Body of pancreas (tissue), 4 donors: ENCODE measurements around the gene ETHE1. TPM values are rescaled to one million over a fixed set of nuclear protein-coding genes. Genes with fewer than 3 reads are reported as not detected.
"Not testable (repeated sequence)": the region's sequence is repeated elsewhere in the genome, so short reads cannot be mapped to it uniquely, and the experiment has no call there.

Source experiments
- ATAC-seq: fragments of 150-250 bp; one replicate; pipeline ENCODE4 v1.9.1; 2016
- DNase-seq, 4 donors: peaks; one replicate each; pipeline ENCODE4 v3.0.0-alpha.2; 2019
- H3K27ac ChIP-seq, 4 donors: fragments of 200-600 bp; sonication (generic); 1 replicate in 3 of 4; 2 replicates in 1 of 4; pipeline versions ENCODE4 v1.5.1 to v1.6.1; 2016 to 2019; ENCODE audit warnings: mild to moderate bottlenecking in 1 of 4, mixed read lengths in 1 of 4, moderate library complexity in 1 of 4
- H3K27me3 ChIP-seq, 2 donors: fragments of 200-600 bp; sonication (generic); one replicate each; pipeline ENCODE4 v1.6.0; 2016; ENCODE audit warnings: mild to moderate bottlenecking in 1 of 2
- H3K36me3 ChIP-seq, 2 donors: fragments of 200-600 bp; sonication (generic); replicated peaks in 1 of 2; 2 replicates each; pipeline ENCODE4 v1.5.1; 2016; ENCODE audit warnings: low read depth in 2 of 2; ENCODE audit not compliant: insufficient read depth in 1 of 2
- H3K4me1 ChIP-seq: fragments of 200-600 bp; sonication (generic); one replicate; pipeline ENCODE4 v1.6.0; 2016
- H3K4me3 ChIP-seq, 2 donors: fragments of 200-600 bp; sonication (generic); 1 replicate in 1 of 2; 2 replicates in 1 of 2; pipeline ENCODE4 v1.5.1; 2016 to 2019
- H3K9me3 ChIP-seq, 3 donors: fragments of 200-600 bp; sonication (generic); 1 replicate in 2 of 3; 2 replicates in 1 of 3; pipeline ENCODE4 v1.5.1; 2016
- CTCF ChIP-seq, 7 experiments: fragments of 450-650 bp in 4 of 7; fragments of 200-600 bp in 3 of 7; sonication (generic) in 3 of 7; IDR thresholded peaks; one replicate each; pipeline ENCODE4 v1.5.1; 2016 to 2019; ENCODE audit warnings: antibody characterized with exemption in 7 of 7
- POLR2A ChIP-seq, 3 donors: fragments of 450-650 bp; IDR thresholded peaks; one replicate each; pipeline ENCODE4 v1.6.1; 2016; ENCODE audit warnings: antibody characterized with exemption in 3 of 3, mild to moderate bottlenecking in 2 of 3
- WGBS, 2 donors: methylation state at CpG; one replicate each; pipeline ENCODE4 v1.1.5; 2017; 5-methylcytosine and 5-hydroxymethylcytosine counted together
- intact Hi-C: fragments of 100-400 bp; cut with DNase I; formaldehyde crosslinking; loops from one replicate; pipeline ENCODE4 v1.15.1; 2023
- total RNA-seq, 2 donors: library from RNA; depleted of rRNA; stranded (reverse); fragments of >200 nt; gene quantifications; one replicate each; pipeline ENCODE4 v1.1.0, GENCODE V29; 2016

The ETHE1 gene
- total RNA-seq, 2 donors from 2014 or later = 21.1 to 29.8 TPM

GRCh38 chr19:43553656-43554055 lies 26.7 kb upstream of the ETHE1 start:
- DNase-seq (no peak), ATAC-seq (no peak)
- Histone ChIP-seq H3K9me3 (no peaks in the 10 kb centered on the region), H3K27ac (no peak overlapping the region), H3K36me3 (peaks cover 0 to 12% of the 10 kb centered on the region in 2 donors), H3K4me3 (no peak overlapping the region), H3K27me3 (no peaks in the 10 kb centered on the region), H3K4me1 (no peaks in the 10 kb centered on the region)
- no peak for TF ChIP-seq POLR2A (IDR thresholded peaks at IDR 0.05)
- TF ChIP-seq CTCF (IDR thresholded peaks at IDR 0.05) = no peak
- intact Hi-C loops = no loop called here
- WGBS, 2 donors = 90 to 92% methylated on average over 4 of the region's 4 CpGs

- no peak overlapping the region for H3K4me3 ChIP-seq
- 83 to 91% methylated on average over 2 to 3 of the region's 3 CpGs for WGBS, 2 donors
- H3K27me3 ChIP-seq = no peaks in the 10 kb centered on the region
- DNase-seq (no peak), ATAC-seq (no peak)
- no peaks in the 10 kb centered on the region for H3K9me3 ChIP-seq
- no peak for TF ChIP-seq CTCF (IDR thresholded peaks at IDR 0.05)
- TF ChIP-seq POLR2A (IDR thresholded peaks at IDR 0.05) = no peak
- H3K4me1 ChIP-seq = no peaks in the 10 kb centered on the region
- intact Hi-C loops = no loop called here
- no peak overlapping the region for H3K27ac ChIP-seq
- H3K36me3 ChIP-seq = peaks cover 0 to 9% of the 10 kb centered on the region in 2 donors
These were observed 25.6 kb upstream of the ETHE1 start for GRCh38 chr19:43552616-43553015.

DNA sequence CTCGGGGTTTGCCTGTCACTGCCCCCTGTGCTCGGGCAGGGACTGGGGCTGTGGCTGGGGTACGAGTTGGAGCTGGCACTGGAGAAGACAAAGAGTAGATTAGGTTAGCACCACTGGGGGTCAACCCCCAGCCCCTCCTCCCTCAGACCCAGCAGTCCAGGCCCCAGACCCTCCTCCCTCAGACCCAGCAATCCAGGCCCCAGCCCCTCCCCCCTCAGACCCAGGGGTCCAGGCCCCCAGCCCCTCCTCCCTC lies 25.1 kb upstream of the ETHE1 start:
- 90 to 100% methylated on average over 2 to 3 of the region's 3 CpGs for WGBS, 2 donors
- Histone ChIP-seq H3K9me3 (no peaks in the 10 kb centered on the region), H3K4me3 (no peak overlapping the region), H3K36me3 (peaks cover 0 to 9% of the 10 kb centered on the region in 2 donors), H3K27ac (no peak overlapping the region), H3K4me1 (no peaks in the 10 kb centered on the region), H3K27me3 (no peaks in the 10 kb centered on the region)
- intact Hi-C loops = no loop called here
- no peak for ATAC-seq
- DNase-seq = no peak
- no peak for TF ChIP-seq POLR2A (IDR thresholded peaks at IDR 0.05)
- no peak for TF ChIP-seq CTCF (IDR thresholded peaks at IDR 0.05)

DNA sequence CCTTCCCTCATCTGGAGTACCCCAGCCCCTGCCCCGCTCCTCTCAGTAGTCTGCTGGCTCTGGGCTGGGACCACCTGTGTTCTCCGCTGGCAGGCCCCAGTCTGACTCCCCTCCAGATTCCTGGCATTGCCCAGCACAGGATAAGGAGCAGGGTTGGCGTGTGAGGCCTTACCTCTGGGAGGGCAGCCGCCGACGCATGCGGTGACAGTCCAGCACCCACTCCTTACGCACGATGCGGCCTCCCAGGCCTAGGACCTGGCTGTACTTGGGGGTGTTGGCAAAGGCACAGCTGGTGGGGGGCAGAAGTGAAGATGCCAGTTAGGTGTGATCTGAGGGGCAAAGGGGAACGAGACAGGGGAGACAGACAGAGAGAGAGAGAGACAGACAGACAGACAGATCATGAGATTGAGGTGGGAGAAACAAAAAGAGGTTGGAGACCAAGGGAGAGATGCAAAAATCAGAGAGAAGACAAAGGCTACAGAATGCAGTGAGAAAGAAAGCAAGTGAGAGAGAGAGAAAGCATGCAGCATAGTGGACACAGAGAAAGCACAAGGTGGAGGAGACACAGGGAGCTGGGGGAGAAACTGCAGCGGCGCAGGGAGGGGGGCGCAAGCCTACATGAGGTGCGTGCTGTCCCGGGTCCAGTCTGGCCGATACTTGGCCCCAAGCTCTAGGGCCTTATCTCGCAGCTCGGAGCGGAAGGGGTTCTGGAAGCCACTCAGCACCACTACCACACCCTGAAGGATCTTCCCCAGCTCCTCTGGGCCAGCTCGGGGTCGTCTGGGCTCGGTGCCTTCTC lies 24.6 kb upstream of the ETHE1 start:
- Histone ChIP-seq H3K4me3 (no peak overlapping the region), H3K27me3 (no peaks in the 10 kb centered on the region), H3K27ac (no peak overlapping the region), H3K36me3 (peaks cover 0 to 9% of the 10 kb centered on the region in 2 donors), H3K4me1 (no peaks in the 10 kb centered on the region), H3K9me3 (no peaks in the 10 kb centered on the region)
- no peak for ATAC-seq
- WGBS, 2 donors = 93 to 95% methylated on average over 19 to 23 of the region's 23 CpGs
- TF ChIP-seq CTCF (IDR thresholded peaks at IDR 0.05) (no peak), POLR2A (IDR thresholded peaks at IDR 0.05) (no peak)
- DNase-seq = no peak
- intact Hi-C loops = no loop called here

DNA sequence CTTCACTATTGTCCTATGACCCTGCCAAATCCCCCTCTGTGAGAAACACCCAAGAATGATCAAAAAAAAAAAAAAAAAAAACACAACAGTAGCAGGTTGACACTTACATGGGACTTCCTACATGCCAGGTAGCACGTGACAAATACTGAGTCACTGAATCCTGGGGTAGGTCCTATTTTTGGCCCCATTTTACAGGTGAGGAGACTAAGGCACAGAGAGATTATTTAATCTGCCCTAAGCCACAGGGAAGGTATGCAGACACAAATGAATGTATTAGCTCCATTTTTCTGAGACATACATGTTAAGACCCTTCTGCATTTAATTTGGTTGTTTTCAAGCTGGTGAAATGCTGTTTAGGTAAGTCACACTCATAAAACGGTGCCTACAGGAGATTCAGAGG lies 21.7 kb upstream of the ETHE1 start:
- H3K27me3 ChIP-seq = no peaks in the 10 kb centered on the region
- no peak overlapping the region for H3K4me3 ChIP-seq
- TF ChIP-seq POLR2A (IDR thresholded peaks at IDR 0.05) (no peak), CTCF (IDR thresholded peaks at IDR 0.05) (no peak)
- intact Hi-C loops = no loop called here
- WGBS, 2 donors = 88 to 90% methylated on average over 2 of the region's 2 CpGs
- no peak for ATAC-seq
- H3K4me1 ChIP-seq = no peaks in the 10 kb centered on the region
- no peaks in the 10 kb centered on the region for H3K9me3 ChIP-seq
- peaks cover 0 to 15% of the 10 kb centered on the region in 2 donors for H3K36me3 ChIP-seq
- DNase-seq = no peak
- no peak overlapping the region for H3K27ac ChIP-seq

- ATAC-seq, DNase-seq, intact Hi-C loops, H3K27ac ChIP-seq, H3K27me3 ChIP-seq, H3K4me3 ChIP-seq, H3K4me1 ChIP-seq, H3K9me3 ChIP-seq: not testable (repeated sequence)
- WGBS, 2 donors = 73% methylated on average over 2 of the region's 24 CpGs; no CpG with 5 or more reads in 1 of the 2 donors
- H3K36me3 ChIP-seq = peaks cover 0 to 21% of the 10 kb centered on the region in 2 donors
These were observed 20.9 kb upstream of the ETHE1 start for GRCh38 chr19:43547926-43548325.
